GM12878 (cell line): ENCODE data around the gene PLRG1. TPM values are rescaled to one million over a fixed set of nuclear protein-coding genes. Genes with fewer than 3 reads are reported as not detected.

Experiments used
- ATAC-seq: fragments of 200-7000 bp; cut with Tn5 transposase; 3 replicates; pipeline ENCODE4 v1.9.1; 2020; ENCODE audit warnings: mild to moderate bottlenecking, moderate library complexity
- BruUV-seq: library from RNA; stranded (reverse); fragments of 400-500 nt; replicated peaks from 2 replicates; lab custom pipeline; 2021; lab: Mats Ljungman, UMichigan
- CTCF ChIA-PET: fragments of 300-600 bp; sonication (Branson Sonifier 250); formaldehyde crosslinking; extraction: SDS; loops from one replicate; lab custom pipeline; 2021; ENCODE audit warnings: inconsistent platforms; lab: Yijun Ruan, JAX
- POLR2A ChIA-PET: fragments of 350-600 bp; formaldehyde crosslinking; extraction: SDS; loops from one replicate; lab custom pipeline; 2021; ENCODE audit warnings: inconsistent platforms; lab: Charles Lee
- RAD21 ChIA-PET: fragments of 300-600 bp; sonication (Branson Sonifier 250); formaldehyde crosslinking; loops from one replicate; lab custom pipeline; 2023; ENCODE audit warnings: antibody characterized with exemption; ENCODE audit not compliant: unreplicated experiment; lab: Charles Lee
- SMC1A ChIA-PET: fragments of 300-600 bp; sonication (Branson Sonifier 250); formaldehyde crosslinking; loops from one replicate; lab custom pipeline; 2023; ENCODE audit not compliant: unreplicated experiment, uncharacterized antibody; lab: Charles Lee
- DNase-seq: peaks from one replicate; pipeline ENCODE4 v3.0.0-alpha.2; 2011; ENCODE audit warnings: low read depth, low spot score
- FAIRE-seq: peaks from 3 replicates; lab custom pipeline; 2011; peaks lifted over from hg19 to GRCh38; lab: Jason Lieb, UNC
- H2AFZ ChIP-seq: 2 replicates; pipeline ENCODE4 v1.6.0; 2011; ENCODE audit warnings: low read depth, low read length, control low read depth; ENCODE audit not compliant: control insufficient read depth
- H3K27ac ChIP-seq: 2 replicates; pipeline ENCODE4 v1.5.1; 2011; ENCODE audit warnings: control low read depth; ENCODE audit not compliant: control insufficient read depth, insufficient read depth
- H3K27me3 ChIP-seq, 2 experiments: replicated peaks in 1 of 2; 2 replicates each; pipeline versions ENCODE4 v1.6.0 to v1.6.1; 2011; ENCODE audit warnings: low read length in 1 of 2; ENCODE audit not compliant: control insufficient read depth in 2 of 2, insufficient read depth in 2 of 2
- H3K36me3 ChIP-seq, 2 experiments: 2 replicates each; pipeline ENCODE4 v1.5.1; 2011; ENCODE audit warnings: low read length in 1 of 2; ENCODE audit not compliant: control insufficient read depth in 2 of 2, insufficient read depth in 2 of 2
- H3K4me1 ChIP-seq: 2 replicates; pipeline ENCODE4 v1.6.1; 2011; ENCODE audit warnings: mild to moderate bottlenecking, low read length, moderate library complexity, mixed read lengths; ENCODE audit not compliant: control insufficient read depth, insufficient read depth
- H3K4me2 ChIP-seq: 2 replicates; pipeline ENCODE4 v1.6.0; 2011; ENCODE audit warnings: control low read depth; ENCODE audit not compliant: control insufficient read depth, insufficient read depth
- H3K4me3 ChIP-seq: fragments of 200-600 bp; sonication (generic); 2 replicates; pipeline ENCODE4 v1.5.1; 2016
- H3K79me2 ChIP-seq: 2 replicates; pipeline ENCODE4 v1.6.0; 2011; ENCODE audit warnings: low read length; ENCODE audit not compliant: control insufficient read depth, insufficient read depth
- H3K9ac ChIP-seq: 2 replicates; pipeline ENCODE4 v1.8.0; 2011; ENCODE audit warnings: low read length, control low read depth, mixed read lengths; ENCODE audit not compliant: control insufficient read depth, insufficient read depth
- H3K9me3 ChIP-seq: replicated peaks from 3 replicates; pipeline ENCODE4 v1.5.1; 2011; ENCODE audit warnings: mild to moderate bottlenecking, low read length; ENCODE audit not compliant: control insufficient read depth, insufficient read depth
- H4K20me1 ChIP-seq: 2 replicates; pipeline ENCODE4 v1.6.0; 2011; ENCODE audit not compliant: control insufficient read depth, insufficient read depth
- E4F1 ChIP-seq: fragments of 450-650 bp; IDR thresholded peaks from 2 replicates; pipeline ENCODE4 v1.6.1; 2018; ENCODE audit warnings: borderline replicate concordance, mild to moderate bottlenecking; ENCODE audit not compliant: partially characterized antibody
- EGR1 ChIP-seq, 2 experiments: IDR thresholded peaks; 1 replicate in 1 of 2; 2 replicates in 1 of 2; pipeline ENCODE4 v1.6.1; 2011 to 2012; ENCODE audit warnings: low read depth in 2 of 2, low read length in 2 of 2, borderline replicate concordance in 1 of 2, mild to moderate bottlenecking in 1 of 2, moderate library complexity in 1 of 2
- MAX ChIP-seq: IDR thresholded peaks from 2 replicates; pipeline ENCODE4 v1.6.1; 2012; ENCODE audit warnings: low read depth, low read length, improper control_type of control experiment
- MYC ChIP-seq: IDR thresholded peaks from 2 replicates; pipeline ENCODE4 v1.6.1; 2011; ENCODE audit warnings: mild to moderate bottlenecking, low read length, moderate library complexity, inconsistent platforms; ENCODE audit not compliant: insufficient read depth, insufficient replicate concordance, insufficient read length, severe bottlenecking
- RB1 ChIP-seq: fragments of 450-650 bp; formaldehyde crosslinking; IDR thresholded peaks from 2 replicates; pipeline ENCODE4 v1.6.1; 2017; ENCODE audit warnings: mild to moderate bottlenecking, borderline replicate concordance
- STAT1 ChIP-seq: fragments of 450-650 bp; conservative IDR thresholded peaks from 2 replicates; pipeline ENCODE4 v1.6.1; 2014; ENCODE audit warnings: antibody characterized with exemption, mild to moderate bottlenecking
- STAT3 ChIP-seq: IDR thresholded peaks from 2 replicates; pipeline ENCODE4 v1.6.1; 2011; ENCODE audit warnings: low read depth, low read length, improper control_type of control experiment
- ZNF687 ChIP-seq: fragments of 450-650 bp; IDR thresholded peaks from 2 replicates; pipeline ENCODE4 v1.6.1; 2017; ENCODE audit warnings: mild to moderate bottlenecking, moderate library complexity
- WGBS: methylation state at CpG from one replicate; pipeline ENCODE4 v1.1.6; 2016; ENCODE audit warnings: low lambda C conversion rate; ENCODE audit not compliant: insufficient replicate concordance, insufficient coverage; ENCODE audit errors: missing lambda C conversion rate; 5-methylcytosine and 5-hydroxymethylcytosine counted together
- in situ Hi-C: fragments of 300-500 bp; cut with MboI; formaldehyde crosslinking; loops from 9 replicates; pipeline ENCODE4 v1.14.3; 2018; ENCODE audit warnings: mixed read lengths
- intact Hi-C: fragments of 100-400 bp; cut with micrococcal nuclease; formaldehyde crosslinking; loops from one replicate; pipeline ENCODE4 v1.14.2; 2022; ENCODE audit not compliant: unreplicated experiment
- polyA plus RNA-seq, 11 experiments: library from polyadenylated mRNA; depleted of rRNA in 4 of 11; unstranded in 6 of 11; stranded (reverse) in 5 of 11; fragments of >200 nt; fragmentation: Nextera tagmentation in 4 of 11; fragmentation: Illumina TruSeq in 1 of 11; extraction: Ambion mirVana in 4 of 11; extraction: Trizol in 1 of 11; gene quantifications; 1 replicate in 1 of 11; 2 replicates in 10 of 11; pipeline versions ENCODE4 v1.2.1 to v1.2.3, GENCODE V29; 2011 to 2016; ENCODE audit warnings: inconsistent platforms in 2 of 11, missing spikeins in 2 of 11, low read depth in 1 of 11
- total RNA-seq, 4 experiments: library from RNA; depleted of rRNA in 3 of 4; stranded (reverse); fragments of >200 nt in 3 of 4; fragmentation: Illumina TruSeq in 1 of 4; extraction: Trizol in 1 of 4; gene quantifications; 2 replicates each; pipeline versions ENCODE4 v1.2.1 to v1.2.3, GENCODE V29; 2013 to 2021

Gene PLRG1
- total and polyA plus RNA-seq, 10 of the 15 experiments (the other 5 are each of a cell fraction or from before 2014, with no cell fraction given), result 54.7 to 182 (median 111) TPM

- no peak for TF ChIP-seq MYC
- TF ChIP-seq STAT1, result no peak
- no peak for TF ChIP-seq MAX
- TF ChIP-seq STAT3, result no peak
These were observed 15.5 kb upstream of the PLRG1 start (continued) for GRCh38 chr4:154565704-154566103.

- ChIA-PET POLR2A (no interaction called here), SMC1A (interaction anchor here (1.2 to 1.8 kb wide), 2 partner anchors 10 to 55 kb away, joined by 3 to 8 read pairs; no protein-coding TSS in a partner anchor), RAD21 (no interaction called here), CTCF (interaction anchor here (1.0 to 5.9 kb wide), 5 partner anchors 32 to 59 kb away, joined by 3 to 32 read pairs (median 4); no protein-coding TSS in a partner anchor)
- Histone ChIP-seq H3K9me3 (no peaks in the 10 kb centered on the region), H3K4me3 (no peak overlapping the region), H3K4me2 (no peak overlapping the region), H3K36me3 (no peaks in the 10 kb centered on the region), H3K4me1 (no peaks in the 10 kb centered on the region), H3K27me3 (no peaks in the 10 kb centered on the region; a peak in 1 of 4 replicates), H3K9ac (no peak overlapping the region), H3K79me2 (no peaks in the 10 kb centered on the region), H3K27ac (no peak overlapping the region), H2AFZ (no peak overlapping the region), H4K20me1 (no peaks in the 10 kb centered on the region)
- FAIRE-seq (no peak), ATAC-seq (no peak), DNase-seq (no peak)
- in situ Hi-C loops, result no loop called here
- WGBS, result 0% methylated on average over 1 of the region's 1 CpG
- intact Hi-C loops, result no loop called here
- TF ChIP-seq E4F1 (no peak), RB1 (no peak), EGR1 (IDR thresholded peaks at IDR 0.05; ENCODE audit: borderline replicate concordance in 1 of 2, low read depth in 2 of 2, low read length in 2 of 2) (no peak), ZNF687 (no peak)
- no TSS peak for BruUV-seq
These were observed 14.1 kb upstream of the PLRG1 start for GRCh38 chr4:154564311-154564710.
